COR-L47 (cell line): Measurements from ENCODE around the gene IGFBP2.

ENCODE experiments used
- DNase-seq: peaks from one replicate; lab custom pipeline; 2025; lab: John Stamatoyannopoulos, UW

IGFBP2 gene

DNA sequence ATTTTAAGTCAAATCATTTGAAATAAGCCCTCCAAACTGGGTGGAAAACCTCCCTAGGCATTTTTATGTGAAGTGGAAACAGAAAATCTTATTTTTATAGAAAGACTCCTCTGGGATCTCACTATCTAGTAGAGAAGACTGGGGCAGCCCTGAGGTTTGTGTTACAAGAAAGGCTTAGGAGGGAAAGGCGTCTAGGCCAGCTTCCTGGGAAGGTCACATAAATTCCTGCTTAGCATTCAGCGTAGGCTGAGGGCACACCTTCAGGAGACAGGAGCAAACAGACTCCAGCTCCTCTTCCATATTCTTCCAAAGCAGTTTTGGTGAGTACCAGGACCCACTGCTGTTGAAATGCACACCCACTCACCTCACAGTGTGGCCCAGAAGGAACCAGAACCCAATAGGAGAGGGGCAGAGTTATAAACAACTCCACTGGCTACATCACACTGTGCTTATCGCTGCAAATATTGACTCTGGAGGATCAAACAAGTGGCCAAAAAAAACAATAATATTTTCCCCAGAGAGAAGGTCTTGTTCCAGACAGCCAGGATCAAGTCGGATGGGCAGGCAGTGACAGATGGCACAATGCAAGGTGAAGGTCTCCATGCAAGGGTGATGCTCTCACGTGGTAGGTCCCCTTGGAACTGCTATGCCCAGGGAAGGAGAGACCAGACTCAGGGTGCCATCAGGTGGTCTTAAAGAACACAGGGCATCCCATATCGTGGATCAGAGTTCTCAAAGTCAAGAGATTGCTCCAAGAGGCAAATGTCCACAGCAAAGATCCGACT lies 17.7 kb upstream of the IGFBP2 start:
- no peak for DNase-seq

DNA sequence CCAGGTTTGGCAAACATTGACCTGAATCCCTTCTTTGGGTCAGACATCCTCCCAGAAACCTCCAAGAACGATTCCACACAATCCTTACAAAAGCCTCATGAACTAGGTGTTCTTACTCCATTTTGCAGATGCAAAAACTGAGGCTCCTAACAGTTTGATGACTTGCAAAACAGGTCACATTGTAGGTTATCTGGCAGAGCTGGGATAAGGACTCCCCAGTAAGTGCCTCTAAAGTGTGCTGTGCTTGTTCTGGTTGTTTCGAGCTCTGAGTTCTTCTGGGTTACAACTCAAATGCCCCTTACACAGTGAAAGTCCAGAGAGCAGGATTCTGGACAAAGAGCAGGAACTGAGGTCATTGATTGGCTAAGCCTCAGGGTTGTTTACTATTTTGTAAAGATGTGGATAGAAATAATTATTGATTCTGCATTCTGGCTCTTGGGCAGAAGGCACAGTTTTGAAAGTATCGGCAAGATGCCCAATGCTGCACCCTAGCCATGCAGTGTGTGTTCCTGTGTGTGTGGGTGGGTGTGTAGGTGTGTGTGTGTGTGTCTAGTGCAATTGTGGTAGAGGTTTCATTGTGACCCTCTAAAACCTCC lies 17.0 kb upstream of the IGFBP2 start:
- no peak for DNase-seq

DNA sequence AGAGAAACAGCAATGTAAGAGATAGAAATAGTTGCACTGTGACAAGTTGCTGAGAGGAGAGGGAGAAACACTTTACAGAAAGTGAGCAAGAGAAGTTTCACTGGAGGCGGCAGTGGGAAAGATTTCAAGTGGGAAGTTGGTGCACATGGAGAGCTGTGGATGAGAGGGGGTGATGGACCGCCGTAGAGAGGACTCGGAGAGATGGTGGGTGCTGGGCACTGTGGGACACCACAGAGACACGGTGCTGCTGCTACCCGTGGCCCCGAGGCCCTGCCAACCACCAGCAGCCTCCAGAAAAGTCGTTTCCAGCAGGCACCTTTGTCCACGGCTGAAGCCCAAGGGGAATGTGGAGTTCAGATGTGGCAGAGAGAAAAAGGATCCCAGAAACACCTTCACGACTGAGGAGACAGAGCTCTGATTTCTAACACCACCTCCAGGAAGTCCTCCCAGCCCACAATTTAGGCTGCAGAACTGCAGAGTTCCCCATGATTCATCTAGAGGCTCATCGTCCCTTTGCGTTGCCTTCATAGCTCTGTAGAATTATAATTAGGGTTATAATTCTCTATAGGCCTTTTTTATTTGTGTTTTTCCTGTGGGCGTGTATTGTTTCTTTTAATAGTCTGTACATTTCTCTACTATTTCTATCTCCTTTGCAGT lies 15.9 kb upstream of the IGFBP2 start:
- no peak for DNase-seq

DNA sequence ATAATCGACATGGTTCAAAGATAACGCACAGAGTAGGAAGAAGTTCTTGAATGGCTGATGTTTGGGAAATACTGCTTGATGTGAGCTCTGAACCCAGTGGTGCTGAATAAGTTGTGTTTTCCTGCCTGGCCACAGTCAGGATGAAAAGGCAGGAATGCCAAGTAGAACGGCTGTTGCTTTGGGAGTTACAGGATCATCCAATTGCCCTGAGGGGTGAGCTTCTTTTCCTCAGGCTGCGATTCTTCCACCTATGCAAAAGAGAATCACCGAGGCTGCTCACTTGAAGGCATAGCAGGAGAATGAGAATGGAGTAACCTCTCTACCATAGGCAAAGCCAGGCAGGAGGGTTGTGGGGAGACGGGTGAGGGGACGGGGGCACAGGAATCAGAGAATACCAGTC lies 14.4 kb upstream of the IGFBP2 start:
- DNase-seq: no peak

DNA sequence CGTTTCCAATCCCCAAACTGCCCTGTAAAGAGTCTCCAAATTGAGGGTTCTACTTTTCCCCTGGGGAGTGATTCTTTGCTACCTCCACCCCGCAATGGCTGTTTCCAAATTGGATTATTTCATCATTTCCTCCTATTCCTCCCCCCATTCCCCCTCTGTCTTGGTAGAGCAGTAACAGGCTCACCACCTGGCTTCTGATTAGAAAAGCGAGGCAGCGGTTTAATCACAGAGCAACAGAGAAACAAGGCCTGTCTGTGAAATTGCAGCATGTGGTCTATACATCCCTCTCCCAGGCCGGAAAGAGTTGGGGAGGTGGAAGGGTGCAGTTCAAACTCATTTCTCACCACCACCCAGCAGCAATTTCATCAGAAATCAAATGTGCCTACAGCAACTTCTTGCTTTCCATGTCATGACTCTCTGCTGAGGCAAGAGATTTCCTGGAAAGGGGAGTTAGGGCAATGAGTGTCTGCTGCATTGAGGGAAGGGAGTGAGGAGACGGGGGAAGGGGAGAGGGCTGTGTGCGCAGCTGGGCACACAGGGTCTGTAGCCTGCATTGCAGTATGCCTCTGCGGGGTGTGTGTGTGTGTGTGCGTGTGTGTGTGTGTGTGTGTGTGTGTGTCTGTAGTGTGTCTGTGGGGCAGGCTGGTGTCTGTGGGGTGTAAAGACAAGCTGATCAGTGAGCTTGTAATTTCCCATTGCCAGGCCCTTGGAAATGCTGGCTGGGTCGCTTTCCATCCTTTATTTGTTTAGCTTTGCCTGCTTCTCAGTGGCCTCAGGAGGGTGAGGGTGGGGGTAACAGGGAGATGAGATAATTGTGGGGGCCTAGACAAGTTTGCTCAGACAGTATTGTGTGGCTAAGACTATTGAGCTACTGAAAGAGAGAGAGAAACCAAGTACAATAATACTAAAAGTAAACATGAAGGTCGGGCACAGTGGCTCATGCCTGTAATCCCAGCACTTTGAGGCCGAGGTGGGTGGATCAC lies 13.5 kb upstream of the IGFBP2 start:
- DNase-seq: peak; percentile 60

DNA sequence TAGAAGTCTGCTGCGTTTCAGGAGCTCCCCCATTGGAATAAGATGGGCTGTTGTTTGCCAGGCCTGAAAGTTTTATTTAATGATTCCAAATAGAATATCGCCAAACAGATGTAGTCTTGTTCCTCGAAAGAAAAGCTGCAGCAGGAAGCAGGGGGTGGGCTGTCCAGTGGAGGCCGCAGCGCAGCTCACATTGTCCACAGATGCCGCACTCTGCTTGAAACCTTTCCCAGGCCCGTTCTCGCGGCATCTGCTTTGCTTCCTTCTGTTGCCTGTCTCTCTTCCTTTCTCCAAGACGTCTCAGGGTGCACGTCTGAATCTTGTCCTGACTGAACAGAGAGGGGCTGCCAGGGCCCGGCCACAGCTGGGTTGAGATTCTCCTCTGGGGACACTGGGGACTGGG lies 12.4 kb upstream of the IGFBP2 start:
- no peak for DNase-seq

DNA sequence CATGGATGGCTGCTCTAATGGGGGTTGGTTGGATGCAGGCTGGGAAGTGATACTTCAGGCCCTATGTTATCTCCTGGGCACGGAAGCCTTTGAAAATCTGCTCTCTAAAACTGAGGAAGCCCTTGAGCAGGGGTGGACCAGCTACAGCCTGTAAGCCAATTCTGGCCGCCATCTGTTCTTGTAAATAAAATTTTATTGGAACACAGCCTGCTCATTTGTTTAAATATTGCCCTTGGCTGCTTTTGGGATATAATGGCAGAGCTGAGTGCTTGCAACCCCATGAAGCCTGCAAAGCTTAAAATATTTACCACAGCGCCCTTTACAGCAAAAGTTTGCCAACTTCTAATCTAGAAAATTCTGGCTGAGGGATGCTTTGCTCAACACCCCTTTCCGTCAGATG lies 11.9 kb upstream of the IGFBP2 start:
- no peak for DNase-seq

DNA sequence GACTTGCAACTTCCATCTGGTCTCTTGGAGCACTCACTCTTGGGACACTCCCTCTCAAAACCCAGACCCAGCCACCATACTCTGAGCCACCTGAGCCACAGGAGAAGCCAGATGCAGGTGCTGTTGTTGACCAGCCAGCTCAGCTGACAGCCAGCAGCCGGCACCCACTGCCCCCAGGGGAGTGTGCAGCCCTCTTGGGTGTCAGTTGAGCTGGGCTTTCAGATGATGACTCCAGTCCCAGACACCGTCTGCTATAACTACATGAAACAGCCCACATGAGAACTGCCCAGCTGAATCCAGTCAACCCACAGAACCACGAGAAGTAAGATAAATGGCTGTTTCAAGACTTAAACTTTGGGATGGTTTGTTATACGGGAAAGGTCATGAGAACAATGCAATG lies 10.7 kb upstream of the IGFBP2 start:
- no peak for DNase-seq

DNA sequence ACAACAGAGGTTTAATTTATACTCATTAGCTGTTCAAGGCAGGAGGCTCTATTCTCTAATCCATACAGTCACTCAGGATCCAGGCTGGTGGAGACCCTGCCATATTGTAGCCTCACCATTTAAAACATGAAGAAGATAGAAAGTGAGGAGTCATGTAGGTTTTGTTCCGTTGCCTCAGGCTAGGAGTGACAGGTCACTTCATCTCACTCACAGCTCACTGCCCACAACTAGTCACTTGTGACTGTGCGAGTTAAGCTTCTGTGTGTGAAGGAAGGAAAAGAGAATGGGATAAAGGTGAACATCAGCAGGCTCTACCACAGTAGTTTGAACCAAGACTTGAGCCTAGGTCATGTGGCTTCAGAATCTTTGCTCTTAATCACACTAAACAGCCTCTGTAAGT lies 9.0 kb upstream of the IGFBP2 start:
- DNase-seq: no peak

DNA sequence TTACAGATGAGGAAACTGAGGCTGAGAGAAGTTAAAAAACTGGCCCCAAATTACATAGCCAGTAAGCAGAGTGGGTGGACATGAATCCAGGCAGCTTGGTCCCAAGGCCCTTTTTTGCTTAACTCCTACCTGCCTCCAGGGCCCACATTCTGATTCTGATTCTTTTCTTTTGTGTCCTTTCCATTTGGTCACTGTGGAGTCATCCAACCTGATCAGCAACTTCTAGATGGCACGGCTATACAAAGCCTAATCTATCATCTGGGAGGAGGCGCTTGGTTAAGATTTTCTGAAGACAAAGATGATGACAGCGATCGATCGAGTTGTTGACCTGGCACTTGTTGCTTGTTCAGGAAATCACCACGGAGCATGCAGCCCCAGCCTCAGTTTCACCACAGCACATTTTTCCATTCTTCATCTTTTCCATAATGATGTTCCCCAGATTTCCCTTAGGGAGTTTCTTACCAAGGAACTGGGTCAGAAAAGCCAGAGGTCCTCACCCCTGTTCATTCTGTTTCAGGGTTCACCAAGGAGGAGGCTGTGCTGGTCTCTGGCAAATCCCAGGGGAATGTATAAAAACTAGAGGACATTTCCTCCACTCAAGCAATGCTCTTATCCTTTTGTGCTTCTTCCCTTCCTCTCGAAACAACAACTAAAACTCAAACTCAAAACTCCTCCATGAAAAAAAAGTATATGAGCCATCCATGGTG lies 6.9 kb upstream of the IGFBP2 start:
- DNase-seq: no peak

DNA sequence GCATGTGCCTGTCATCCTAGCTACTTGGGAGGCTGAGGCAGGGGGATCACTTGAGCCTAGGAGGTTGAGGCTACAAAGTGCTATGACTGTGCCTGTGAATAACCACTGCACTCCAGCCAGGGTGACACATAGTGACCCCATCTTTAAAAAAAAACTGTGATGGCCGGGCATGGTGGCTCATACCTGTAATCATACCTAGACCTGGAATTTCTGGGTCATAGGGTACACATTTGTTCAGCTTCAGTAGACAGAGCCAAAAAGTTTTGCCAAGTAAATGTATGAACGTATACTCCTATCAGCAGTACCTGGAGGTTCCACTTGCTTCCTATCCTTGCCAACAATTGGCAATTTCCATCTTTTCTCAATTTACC lies 6.4 kb upstream of the IGFBP2 start:
- no peak for DNase-seq

DNA sequence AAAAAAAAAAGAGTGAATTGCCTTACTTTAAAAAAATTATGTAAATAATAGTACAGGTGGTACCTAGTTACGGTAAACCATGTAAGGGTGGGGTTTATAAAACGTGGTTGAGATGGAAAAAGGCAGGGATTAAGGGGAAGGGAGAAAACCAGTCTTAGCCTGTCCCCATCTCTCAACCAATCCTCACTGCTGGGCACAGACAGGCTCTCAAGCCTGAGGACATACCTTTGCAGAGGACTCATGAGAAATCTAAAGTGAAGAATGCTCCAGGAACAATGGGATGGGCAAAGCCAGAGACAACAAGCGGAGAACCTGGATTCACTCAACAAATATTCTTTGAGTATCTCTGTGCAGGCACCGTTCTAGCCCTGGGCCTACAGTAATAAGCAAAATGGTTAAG lies 3.4 kb upstream of the IGFBP2 start:
- DNase-seq: no peak

DNA sequence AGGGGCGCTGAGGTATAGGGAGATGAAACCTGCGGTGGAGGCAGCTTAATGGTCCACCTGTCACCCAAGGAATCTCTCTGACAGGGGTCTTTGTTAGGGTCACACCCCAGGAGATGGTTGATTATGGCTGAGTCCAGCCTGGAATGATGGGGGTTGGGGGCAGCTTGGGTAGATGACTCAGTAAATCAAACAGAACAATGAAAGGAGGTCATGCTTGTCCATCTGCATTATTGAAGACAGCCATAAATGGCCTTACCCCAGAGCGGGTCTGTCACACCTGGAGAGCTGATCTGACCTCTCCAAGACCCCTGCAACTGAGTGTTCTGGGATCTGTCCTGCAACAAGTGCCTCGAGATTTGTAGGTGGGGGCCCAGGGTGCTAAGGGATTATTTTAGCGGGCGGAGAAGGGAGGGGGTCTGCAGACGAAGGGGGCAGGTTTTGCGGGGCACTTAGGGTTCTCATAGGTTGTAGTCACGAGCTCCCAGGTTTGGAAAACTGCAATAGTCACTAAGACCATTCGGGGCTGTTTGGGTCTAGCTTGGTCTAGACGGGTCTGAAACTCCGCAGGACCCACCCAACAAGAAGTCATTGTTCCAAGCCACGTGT lies 771 bp upstream of the IGFBP2 start:
- no peak for DNase-seq

DNA sequence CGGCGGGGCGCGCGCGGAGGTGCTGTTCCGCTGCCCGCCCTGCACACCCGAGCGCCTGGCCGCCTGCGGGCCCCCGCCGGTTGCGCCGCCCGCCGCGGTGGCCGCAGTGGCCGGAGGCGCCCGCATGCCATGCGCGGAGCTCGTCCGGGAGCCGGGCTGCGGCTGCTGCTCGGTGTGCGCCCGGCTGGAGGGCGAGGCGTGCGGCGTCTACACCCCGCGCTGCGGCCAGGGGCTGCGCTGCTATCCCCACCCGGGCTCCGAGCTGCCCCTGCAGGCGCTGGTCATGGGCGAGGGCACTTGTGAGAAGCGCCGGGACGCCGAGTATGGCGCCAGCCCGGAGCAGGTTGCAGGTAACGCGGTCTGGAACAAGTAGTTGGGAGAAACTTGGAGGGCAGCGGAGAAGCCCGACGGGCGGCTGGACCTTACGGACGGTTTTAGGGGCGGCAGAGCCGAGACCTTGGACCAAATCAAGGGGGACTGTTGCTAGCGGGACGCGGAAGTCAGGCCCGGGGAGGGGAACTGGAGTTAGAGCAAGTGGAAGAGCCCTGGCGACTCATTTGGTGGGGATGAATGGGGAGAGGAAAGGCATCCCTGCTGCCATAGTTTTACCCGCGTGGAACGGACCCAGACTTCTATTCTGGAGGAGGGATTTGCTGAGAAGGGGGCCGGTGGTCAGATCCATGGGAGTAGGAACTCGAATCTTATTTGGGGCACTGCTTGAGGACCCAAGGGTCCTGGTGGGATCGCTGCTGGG lies 573 bp downstream of the IGFBP2 start:
- peak; percentile 49 for DNase-seq

DNA sequence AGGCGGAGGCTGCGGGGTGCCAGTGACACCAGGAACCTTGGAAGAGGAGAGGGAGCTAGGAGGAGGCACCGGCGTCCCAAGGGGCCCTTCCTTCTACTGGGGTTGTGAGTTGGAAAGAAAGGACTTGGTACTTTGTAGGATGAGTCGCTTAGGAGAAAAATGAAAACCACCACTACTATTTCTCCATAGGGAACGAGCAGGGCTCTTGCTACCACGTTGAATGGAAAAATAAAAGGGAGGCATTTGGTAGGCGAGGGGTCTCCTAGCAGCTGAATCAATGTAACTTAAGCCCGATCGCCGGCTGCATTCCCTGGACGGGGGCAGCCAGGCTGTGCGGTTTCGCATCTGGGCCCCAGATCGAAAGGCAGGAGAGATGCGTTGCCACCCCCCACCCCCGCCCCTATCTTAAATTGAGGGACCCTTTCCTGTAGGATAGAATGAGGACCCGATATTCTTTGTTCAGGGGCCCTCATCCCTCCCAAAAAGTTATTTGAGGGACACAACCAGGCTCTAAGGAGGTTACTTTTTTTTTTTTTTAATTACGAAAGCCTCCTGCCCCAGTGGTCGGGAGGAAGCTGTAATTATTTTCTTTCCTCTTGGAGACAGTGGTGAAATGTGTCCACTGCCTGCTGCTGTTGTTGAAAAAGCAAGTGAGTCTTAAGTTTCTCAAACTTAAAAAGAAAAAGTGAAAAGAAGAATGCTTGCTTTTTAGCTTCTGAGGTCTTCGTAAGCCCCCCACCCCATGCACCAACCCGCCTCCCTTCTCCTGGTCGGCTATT lies 1.3 kb downstream of the IGFBP2 start:
- DNase-seq: no peak

DNA sequence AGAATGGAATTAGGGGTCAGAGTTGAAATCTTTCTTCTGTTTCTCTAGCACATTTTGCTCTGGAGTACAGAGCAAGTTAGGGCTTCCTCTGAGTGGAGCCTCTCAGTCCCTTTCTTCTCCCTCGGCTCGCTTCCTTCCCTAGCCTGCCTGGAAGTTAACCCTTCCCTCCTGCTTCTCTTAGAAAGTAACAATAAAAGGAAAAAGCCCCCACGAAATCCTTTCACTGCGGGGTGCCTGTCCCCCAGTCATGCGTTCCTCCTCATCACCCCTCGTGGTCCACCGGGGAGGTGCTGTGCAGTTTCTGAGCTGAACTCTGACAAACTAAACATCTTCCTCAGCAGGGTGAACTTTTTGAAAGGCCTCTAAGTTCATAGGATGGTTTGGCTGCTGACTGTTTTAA lies 2.0 kb downstream of the IGFBP2 start:
- DNase-seq: no peak

DNA sequence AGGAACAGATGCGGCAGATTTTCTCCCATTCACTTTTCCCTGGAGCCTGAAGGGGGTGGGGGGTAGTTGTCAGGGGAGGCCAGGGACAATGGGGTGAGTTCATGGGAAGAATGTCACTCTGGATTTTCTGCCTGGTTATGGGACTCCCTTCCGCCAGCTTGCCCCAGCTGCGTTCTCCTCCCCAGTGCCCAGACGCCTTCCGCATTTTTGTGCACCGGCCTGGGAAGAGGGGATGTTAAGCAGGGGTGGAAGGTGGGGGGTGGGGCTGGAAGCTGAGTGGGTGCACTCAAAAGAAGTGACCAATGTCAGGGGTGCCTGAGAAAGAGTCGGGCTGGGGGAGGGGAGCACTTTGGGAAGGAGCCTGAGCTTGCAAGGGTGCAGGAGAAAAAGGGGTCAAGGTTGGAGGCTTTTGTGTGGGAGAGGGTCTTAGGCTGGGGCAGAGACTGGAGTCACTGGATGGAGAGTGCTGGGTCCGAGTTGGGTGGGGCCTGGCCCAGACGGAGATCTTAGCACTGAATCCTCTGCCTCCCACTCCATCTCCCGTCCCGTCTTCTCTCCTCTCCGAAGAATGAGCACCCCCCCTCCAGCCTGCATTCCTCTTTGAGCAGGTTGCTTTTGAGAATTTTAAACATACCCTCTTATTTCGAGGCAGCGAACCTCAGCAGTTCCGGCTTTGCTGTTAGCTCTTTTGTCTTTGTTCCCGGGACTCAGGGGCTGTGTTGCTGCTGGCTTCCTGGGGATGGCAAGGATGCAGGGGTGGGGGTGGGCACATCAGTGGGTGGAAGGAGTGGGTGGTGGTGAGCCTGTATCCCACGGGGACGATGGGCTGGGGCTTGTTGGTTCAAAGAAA lies 2.7 kb downstream of the IGFBP2 start:
- DNase-seq: no peak

DNA sequence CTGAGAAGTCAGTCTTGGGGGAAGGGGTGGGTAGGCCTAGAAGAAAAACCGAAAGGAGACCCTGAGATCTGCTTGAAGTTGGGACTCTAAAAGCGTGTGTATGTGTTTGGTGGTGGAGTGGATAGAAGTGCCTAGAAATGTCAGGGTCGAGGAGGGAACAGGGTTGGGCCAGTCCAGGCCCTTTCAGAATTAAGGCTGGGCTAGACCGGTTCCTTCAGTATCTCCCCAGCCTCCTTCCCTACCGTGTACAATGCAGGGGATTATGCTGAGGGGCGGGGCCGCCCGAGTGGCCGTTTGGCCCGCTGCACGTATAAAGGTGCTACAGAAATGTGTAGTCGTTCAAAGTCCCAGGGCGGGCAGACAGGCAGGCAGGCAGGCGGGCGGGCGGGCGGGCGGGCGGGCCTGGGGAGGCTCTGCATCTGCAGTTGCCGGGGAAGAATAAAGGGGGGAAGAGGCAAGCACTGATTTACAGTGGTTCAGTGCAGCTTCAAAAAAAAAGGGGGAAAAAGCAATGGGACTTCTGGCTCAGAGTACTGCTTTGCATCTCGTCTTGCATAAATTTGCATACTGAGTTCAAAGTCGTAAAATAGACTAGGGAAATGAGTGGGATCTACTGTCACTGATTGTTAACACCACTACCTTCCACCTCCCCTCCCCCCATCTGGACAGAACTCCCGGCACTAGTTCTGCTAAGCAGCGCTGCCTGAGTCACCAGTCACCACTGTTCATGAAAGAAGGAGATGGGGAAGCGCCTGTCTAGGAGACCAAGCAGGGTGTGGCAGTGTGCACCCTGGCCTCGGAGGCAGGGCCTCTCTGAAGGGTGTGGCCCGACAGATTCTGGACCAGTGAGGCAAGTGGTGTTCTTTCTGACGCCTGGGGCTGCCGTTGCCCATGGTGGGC lies 3.6 kb downstream of the IGFBP2 start:
- no peak for DNase-seq
